Neural progenitor cell (in vitro differentiated cells): ENCODE data around the gene ITGAX.

Source experiments
- EZH2phosphoT487 ChIP-seq: fragments of 200-600 bp; sonication (generic); IDR thresholded peaks from 2 replicates; pipeline ENCODE4 v1.6.1; 2017; ENCODE audit warnings: antibody characterized with exemption
- TF ChIP-seq, protein P1 (sequence below): fragments of 200-600 bp; sonication (generic); IDR thresholded peaks from 2 replicates; pipeline ENCODE4 v1.5.1; 2017; ENCODE audit warnings: antibody characterized with exemption, mild to moderate bottlenecking

DNA sequence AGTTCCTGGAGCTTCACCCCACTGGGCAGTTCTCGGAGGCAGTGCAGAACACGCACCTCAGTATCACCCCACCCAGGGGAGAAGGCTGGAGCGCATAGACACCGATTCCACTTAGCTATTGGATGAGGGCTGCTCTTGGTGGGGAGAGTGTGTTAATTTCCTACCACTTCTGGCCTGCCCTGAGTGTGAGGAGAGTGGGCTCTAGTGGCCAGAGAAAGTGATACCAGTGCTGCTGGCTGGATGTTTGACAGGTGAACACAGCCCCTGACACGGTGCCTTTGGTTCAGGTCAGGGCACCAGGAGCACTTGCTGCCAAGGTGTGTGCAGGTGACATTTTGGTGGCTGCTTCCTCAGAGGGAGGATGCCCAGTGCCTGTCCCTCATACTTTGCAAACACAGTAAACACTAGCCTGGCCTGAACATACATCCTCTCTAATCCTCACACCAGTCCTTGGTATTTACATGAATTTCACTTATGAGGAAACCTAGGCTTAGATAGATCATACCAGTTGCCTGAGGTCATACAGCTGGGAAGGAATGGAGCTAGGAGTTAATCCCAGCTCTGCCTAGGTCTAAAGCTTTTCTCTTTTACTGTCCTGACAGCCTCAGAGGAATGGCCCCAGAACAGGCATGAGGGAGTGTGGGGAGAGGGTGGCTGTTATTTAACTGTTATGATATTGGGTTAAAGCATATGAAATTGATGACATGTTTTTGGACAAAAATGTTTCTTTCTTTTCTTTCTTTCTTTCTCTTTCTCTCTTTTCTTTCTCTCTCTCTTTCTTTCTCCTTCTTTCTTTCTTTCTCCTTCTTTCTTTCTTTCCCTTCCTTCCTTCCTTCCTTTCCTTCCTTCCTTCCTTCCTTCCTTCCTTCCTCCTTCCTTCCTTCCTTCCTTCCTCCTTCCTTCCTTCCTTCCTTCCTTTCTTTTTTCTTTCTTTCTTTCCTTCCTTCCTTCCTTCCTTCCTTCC is 21.0 kb upstream of the ITGAX start:
- TF ChIP-seq, protein P1, sequence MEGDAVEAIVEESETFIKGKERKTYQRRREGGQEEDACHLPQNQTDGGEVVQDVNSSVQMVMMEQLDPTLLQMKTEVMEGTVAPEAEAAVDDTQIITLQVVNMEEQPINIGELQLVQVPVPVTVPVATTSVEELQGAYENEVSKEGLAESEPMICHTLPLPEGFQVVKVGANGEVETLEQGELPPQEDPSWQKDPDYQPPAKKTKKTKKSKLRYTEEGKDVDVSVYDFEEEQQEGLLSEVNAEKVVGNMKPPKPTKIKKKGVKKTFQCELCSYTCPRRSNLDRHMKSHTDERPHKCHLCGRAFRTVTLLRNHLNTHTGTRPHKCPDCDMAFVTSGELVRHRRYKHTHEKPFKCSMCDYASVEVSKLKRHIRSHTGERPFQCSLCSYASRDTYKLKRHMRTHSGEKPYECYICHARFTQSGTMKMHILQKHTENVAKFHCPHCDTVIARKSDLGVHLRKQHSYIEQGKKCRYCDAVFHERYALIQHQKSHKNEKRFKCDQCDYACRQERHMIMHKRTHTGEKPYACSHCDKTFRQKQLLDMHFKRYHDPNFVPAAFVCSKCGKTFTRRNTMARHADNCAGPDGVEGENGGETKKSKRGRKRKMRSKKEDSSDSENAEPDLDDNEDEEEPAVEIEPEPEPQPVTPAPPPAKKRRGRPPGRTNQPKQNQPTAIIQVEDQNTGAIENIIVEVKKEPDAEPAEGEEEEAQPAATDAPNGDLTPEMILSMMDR, result peak; percentile 39
- no peak for TF ChIP-seq EZH2phosphoT487
